ENCODE data around the gene CORO2A. TPM values are rescaled to one million over a fixed set of nuclear protein-coding genes. Genes with fewer than 3 reads are reported as not detected.

The CORO2A gene
- total and polyA plus RNA-seq, 9 donors = 0.13 to 3.7 (median 1.2) TPM

DNA sequence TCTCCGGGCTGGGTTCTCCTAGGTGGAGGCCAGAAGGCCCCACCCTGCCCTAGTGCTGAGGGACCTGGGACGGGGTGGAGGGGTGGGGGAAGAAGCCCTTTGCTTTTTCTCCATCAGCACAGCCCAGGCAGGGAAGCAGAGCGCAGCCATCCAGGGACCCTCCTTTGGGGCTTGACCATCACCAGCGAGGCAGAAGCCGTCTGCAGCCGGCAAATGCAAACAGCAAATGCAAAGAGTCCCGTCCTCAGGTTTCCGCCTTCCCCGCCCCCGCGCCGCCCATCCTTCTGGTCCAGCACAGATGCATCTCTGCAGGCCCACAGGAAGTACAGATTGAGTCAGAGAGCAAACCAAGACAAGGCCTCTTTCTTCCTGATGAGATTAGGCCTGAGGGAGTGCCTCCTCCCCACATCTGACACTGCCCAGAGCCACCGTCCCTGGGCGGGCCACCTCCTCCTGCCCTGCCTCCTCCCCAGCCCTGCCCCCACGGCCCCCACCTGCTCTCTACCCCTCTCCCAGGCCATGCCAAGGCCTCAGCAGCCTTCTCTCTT, 23.4 kb downstream of the CORO2A start:
- H3K27ac ChIP-seq = no peak overlapping the region

DNA sequence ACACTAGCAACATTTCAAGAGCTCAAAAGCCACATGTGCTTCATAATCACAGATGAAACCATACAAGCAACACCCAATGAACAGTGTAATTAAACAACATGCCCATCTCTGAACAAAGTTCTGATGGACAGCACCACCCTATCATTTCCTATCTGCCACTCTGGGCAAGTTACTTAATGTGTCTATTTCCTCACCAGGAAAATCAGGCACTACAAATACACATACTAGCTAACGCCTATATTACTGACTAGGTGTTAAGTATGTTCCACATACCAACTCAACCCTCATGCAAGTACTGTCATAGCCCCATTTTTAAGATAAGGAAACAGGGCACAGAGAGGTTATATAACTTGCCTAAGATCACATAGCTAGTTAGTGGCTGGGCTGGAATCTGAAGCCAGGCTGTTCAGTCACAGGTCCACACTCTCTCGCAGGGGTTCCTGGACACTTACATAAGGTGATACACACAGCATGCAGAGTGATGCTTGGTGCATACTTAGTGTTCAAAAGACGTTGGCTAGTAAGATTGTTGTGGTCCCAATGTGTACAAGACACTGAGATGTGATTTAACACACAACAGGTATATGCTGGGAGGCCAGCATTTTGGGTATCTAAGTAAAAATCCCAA, 24.2 kb downstream of the CORO2A start:
- no peak overlapping the region for H3K27ac ChIP-seq
- H3K27me3 ChIP-seq = no peaks in the 10 kb centered on the region
- no peaks in the 10 kb centered on the region for H3K36me3 ChIP-seq
- H3K9me3 ChIP-seq = no peaks in the 10 kb centered on the region
- no peak overlapping the region for H3K4me3 ChIP-seq
- 68 to 90% (median 83%) methylated on average over 3 of the region's 3 CpGs for WGBS, 3 donors
- no peak for TF ChIP-seq CTCF (IDR thresholded peaks at IDR 0.05)
- no peak for TF ChIP-seq EP300 (IDR thresholded peaks at IDR 0.05)
- no peak for TF ChIP-seq POLR2A (IDR thresholded peaks at IDR 0.05)
- H3K4me1 ChIP-seq (ENCODE audit: insufficient read depth) = no peaks in the 10 kb centered on the region
- DNase-seq = no peak
- intact Hi-C loops (cut with DNase I) = no loop called here

More for the DNA sequence above, 23.4 kb downstream of the CORO2A start:
- Histone ChIP-seq H3K4me1 (ENCODE audit: insufficient read depth) (no peaks in the 10 kb centered on the region), H3K4me3 (no peak overlapping the region), H3K27me3 (no peaks in the 10 kb centered on the region), H3K36me3 (no peaks in the 10 kb centered on the region), H3K9me3 (no peaks in the 10 kb centered on the region)
- 36 to 43% (median 37%) methylated on average over 15 of the region's 15 CpGs for WGBS, 3 donors
- no peak for TF ChIP-seq EP300 (IDR thresholded peaks at IDR 0.05)
- TF ChIP-seq CTCF (IDR thresholded peaks at IDR 0.05) = no peak
- TF ChIP-seq POLR2A (IDR thresholded peaks at IDR 0.05) = no peak
- intact Hi-C loops (cut with DNase I) = no loop called here
- no peak for DNase-seq

DNA sequence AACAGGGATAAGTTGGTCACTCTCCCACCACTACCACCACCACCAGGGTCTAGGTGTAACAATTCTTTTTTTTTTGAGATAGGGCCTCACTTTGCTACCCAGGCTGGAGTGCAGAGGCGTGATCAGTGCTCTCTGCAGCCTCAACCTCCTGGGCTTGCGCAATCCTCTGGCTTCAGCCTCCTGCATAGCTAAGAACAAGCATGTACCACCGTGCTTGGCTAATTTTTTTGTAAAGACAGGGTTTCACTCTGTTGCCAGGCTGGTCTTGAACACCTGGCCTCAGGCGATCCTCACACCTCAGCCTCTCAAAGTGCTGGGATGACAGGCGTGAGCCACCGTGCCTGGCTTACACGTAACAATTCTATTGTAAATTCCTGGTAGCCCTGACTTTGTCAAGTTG, 27.5 kb downstream of the CORO2A start:
- no peak for DNase-seq
- no peak overlapping the region for H3K27ac ChIP-seq
- TF ChIP-seq EP300 (IDR thresholded peaks at IDR 0.05) (no peak), CTCF (IDR thresholded peaks at IDR 0.05) (no peak), POLR2A (IDR thresholded peaks at IDR 0.05) (no peak)
- 83 to 86% (median 84%) methylated on average over 7 of the region's 7 CpGs for WGBS, 3 donors
- no peaks in the 10 kb centered on the region for H3K4me1 ChIP-seq (ENCODE audit: insufficient read depth)
- intact Hi-C loops (cut with DNase I) = no loop called here
- no peaks in the 10 kb centered on the region for H3K36me3 ChIP-seq
- no peaks in the 10 kb centered on the region for H3K9me3 ChIP-seq
- H3K4me3 ChIP-seq = no peak overlapping the region
- H3K27me3 ChIP-seq = no peaks in the 10 kb centered on the region

DNA sequence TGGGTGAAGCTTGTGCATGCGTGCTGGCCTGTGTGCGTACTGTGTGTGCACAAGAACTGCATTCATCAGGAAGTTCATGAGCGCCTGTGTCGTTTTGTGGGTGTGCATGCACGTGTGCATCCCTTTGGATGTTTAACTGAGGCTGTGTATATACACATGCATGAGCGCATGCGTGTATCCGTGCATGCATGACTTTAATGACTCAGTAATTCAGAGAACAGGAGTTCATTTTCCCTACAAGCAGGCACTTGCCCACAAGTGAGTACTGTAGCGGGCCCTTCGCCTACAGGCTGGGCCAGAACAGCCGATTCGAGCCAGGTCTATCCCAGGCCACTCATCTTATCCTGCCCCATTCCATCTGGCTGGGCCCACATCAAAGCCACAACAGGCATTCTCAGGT, 29.8 kb downstream of the CORO2A start:
- Histone ChIP-seq H3K36me3 (no peaks in the 10 kb centered on the region), H3K27me3 (no peaks in the 10 kb centered on the region), H3K4me3 (no peak overlapping the region), H3K27ac (no peak overlapping the region), H3K9me3 (no peaks in the 10 kb centered on the region), H3K4me1 (ENCODE audit: insufficient read depth) (no peaks in the 10 kb centered on the region)
- TF ChIP-seq EP300 (IDR thresholded peaks at IDR 0.05) (no peak), POLR2A (IDR thresholded peaks at IDR 0.05) (no peak)
- DNase-seq = no peak
- intact Hi-C loops (cut with DNase I) = no loop called here
- WGBS, 3 donors = 89 to 93% (median 93%) methylated on average over 12 of the region's 12 CpGs

DNA sequence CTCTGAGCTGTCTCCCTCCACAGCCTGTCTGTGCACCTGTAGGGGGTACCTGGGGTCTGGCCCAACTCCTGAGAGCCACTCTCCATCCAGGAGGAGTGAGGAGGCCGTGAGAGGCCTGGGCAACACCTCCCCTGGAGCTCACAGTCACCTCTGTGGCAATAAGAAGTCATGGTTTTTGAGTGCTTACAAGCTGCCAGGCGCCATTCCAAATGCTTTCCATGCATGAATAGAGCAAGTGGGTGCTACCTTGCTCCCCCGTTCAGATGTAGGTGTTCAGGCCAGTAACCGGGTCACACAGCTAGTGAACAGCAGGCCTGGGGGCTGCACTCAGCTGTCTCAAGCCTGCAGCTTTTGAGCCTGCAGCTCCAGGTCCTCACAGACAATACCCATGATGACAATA, 30.6 kb downstream of the CORO2A start:
- Histone ChIP-seq H3K27ac (no peak overlapping the region), H3K9me3 (no peaks in the 10 kb centered on the region), H3K4me3 (no peak overlapping the region), H3K4me1 (ENCODE audit: insufficient read depth) (no peaks in the 10 kb centered on the region), H3K27me3 (no peaks in the 10 kb centered on the region), H3K36me3 (no peaks in the 10 kb centered on the region)
- DNase-seq = no peak
- 78 to 95% (median 79%) methylated on average over 4 of the region's 4 CpGs for WGBS, 3 donors
- TF ChIP-seq CTCF (IDR thresholded peaks at IDR 0.05) (no peak), EP300 (IDR thresholded peaks at IDR 0.05) (no peak)
- intact Hi-C loops (cut with DNase I) = no loop called here

Data from ovary (tissue), 9 donors.